Measurements from ENCODE around the gene UBR3.

DNA sequence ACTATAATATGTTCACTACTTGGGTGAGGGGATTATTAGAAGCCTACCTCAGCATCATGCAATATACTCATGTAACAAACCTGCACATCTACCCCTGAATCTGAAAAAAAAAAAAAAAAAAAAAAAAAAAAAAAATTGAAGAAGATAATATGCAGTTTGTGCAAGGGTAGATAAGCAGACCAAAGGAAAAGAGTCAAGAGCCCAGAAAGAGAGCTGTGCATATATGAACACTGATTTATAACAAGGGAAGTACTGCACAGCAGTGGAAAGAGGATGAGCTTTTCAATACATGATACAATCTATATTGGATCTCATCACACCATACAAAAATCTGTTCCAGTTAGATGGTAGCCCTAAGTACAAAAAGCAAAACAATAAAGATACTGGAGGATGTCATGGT lies 268.1 kb downstream of the UBR3 start:
- TF ChIP-seq, protein P1, sequence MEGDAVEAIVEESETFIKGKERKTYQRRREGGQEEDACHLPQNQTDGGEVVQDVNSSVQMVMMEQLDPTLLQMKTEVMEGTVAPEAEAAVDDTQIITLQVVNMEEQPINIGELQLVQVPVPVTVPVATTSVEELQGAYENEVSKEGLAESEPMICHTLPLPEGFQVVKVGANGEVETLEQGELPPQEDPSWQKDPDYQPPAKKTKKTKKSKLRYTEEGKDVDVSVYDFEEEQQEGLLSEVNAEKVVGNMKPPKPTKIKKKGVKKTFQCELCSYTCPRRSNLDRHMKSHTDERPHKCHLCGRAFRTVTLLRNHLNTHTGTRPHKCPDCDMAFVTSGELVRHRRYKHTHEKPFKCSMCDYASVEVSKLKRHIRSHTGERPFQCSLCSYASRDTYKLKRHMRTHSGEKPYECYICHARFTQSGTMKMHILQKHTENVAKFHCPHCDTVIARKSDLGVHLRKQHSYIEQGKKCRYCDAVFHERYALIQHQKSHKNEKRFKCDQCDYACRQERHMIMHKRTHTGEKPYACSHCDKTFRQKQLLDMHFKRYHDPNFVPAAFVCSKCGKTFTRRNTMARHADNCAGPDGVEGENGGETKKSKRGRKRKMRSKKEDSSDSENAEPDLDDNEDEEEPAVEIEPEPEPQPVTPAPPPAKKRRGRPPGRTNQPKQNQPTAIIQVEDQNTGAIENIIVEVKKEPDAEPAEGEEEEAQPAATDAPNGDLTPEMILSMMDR (IDR thresholded peaks at IDR 0.05; ENCODE audit: poor library complexity, severe bottlenecking): no peak
- no peak for TF ChIP-seq REST (IDR thresholded peaks at IDR 0.05; ENCODE audit: borderline replicate concordance)
- no peak for TF ChIP-seq EZH2 (IDR thresholded peaks at IDR 0.05; ENCODE audit: borderline replicate concordance, insufficient read depth, low read length, poor library complexity, severe bottlenecking)
